GM12878 (cell line): ENCODE measurements around the gene ANKRD13B. TPM values are rescaled to one million over a fixed set of nuclear protein-coding genes. Genes with fewer than 3 reads are reported as not detected.

Experiments used
- ATAC-seq: fragments of 200-7000 bp; cut with Tn5 transposase; 3 replicates; pipeline ENCODE4 v1.9.1; 2020; ENCODE audit warnings: mild to moderate bottlenecking, moderate library complexity
- BruUV-seq: library from RNA; stranded (reverse); fragments of 400-500 nt; replicated peaks from 2 replicates; lab custom pipeline; 2021; lab: Mats Ljungman, UMichigan
- CTCF ChIA-PET: fragments of 300-600 bp; sonication (Branson Sonifier 250); formaldehyde crosslinking; extraction: SDS; loops from one replicate; lab custom pipeline; 2021; ENCODE audit warnings: inconsistent platforms; lab: Yijun Ruan, JAX
- POLR2A ChIA-PET: fragments of 350-600 bp; formaldehyde crosslinking; extraction: SDS; loops from one replicate; lab custom pipeline; 2021; ENCODE audit warnings: inconsistent platforms; lab: Charles Lee
- RAD21 ChIA-PET: fragments of 300-600 bp; sonication (Branson Sonifier 250); formaldehyde crosslinking; loops from one replicate; lab custom pipeline; 2023; ENCODE audit warnings: antibody characterized with exemption; ENCODE audit not compliant: unreplicated experiment; lab: Charles Lee
- SMC1A ChIA-PET: fragments of 300-600 bp; sonication (Branson Sonifier 250); formaldehyde crosslinking; loops from one replicate; lab custom pipeline; 2023; ENCODE audit not compliant: unreplicated experiment, uncharacterized antibody; lab: Charles Lee
- DNase-seq: peaks from one replicate; pipeline ENCODE4 v3.0.0-alpha.2; 2011; ENCODE audit warnings: low read depth, low spot score
- FAIRE-seq: peaks from 3 replicates; lab custom pipeline; 2011; peaks lifted over from hg19 to GRCh38; lab: Jason Lieb, UNC
- H2AFZ ChIP-seq: 2 replicates; pipeline ENCODE4 v1.6.0; 2011; ENCODE audit warnings: low read depth, low read length, control low read depth; ENCODE audit not compliant: control insufficient read depth
- H3K27ac ChIP-seq: 2 replicates; pipeline ENCODE4 v1.5.1; 2011; ENCODE audit warnings: control low read depth; ENCODE audit not compliant: control insufficient read depth, insufficient read depth
- H3K27me3 ChIP-seq, 2 experiments: replicated peaks in 1 of 2; 2 replicates each; pipeline versions ENCODE4 v1.6.0 to v1.6.1; 2011; ENCODE audit warnings: low read length in 1 of 2; ENCODE audit not compliant: control insufficient read depth in 2 of 2, insufficient read depth in 2 of 2
- H3K36me3 ChIP-seq, 2 experiments: 2 replicates each; pipeline ENCODE4 v1.5.1; 2011; ENCODE audit warnings: low read length in 1 of 2; ENCODE audit not compliant: control insufficient read depth in 2 of 2, insufficient read depth in 2 of 2
- H3K4me1 ChIP-seq: 2 replicates; pipeline ENCODE4 v1.6.1; 2011; ENCODE audit warnings: mild to moderate bottlenecking, low read length, moderate library complexity, mixed read lengths; ENCODE audit not compliant: control insufficient read depth, insufficient read depth
- H3K4me2 ChIP-seq: 2 replicates; pipeline ENCODE4 v1.6.0; 2011; ENCODE audit warnings: control low read depth; ENCODE audit not compliant: control insufficient read depth, insufficient read depth
- H3K4me3 ChIP-seq: fragments of 200-600 bp; sonication (generic); 2 replicates; pipeline ENCODE4 v1.5.1; 2016
- H3K79me2 ChIP-seq: 2 replicates; pipeline ENCODE4 v1.6.0; 2011; ENCODE audit warnings: low read length; ENCODE audit not compliant: control insufficient read depth, insufficient read depth
- H3K9ac ChIP-seq: 2 replicates; pipeline ENCODE4 v1.8.0; 2011; ENCODE audit warnings: low read length, control low read depth, mixed read lengths; ENCODE audit not compliant: control insufficient read depth, insufficient read depth
- H3K9me3 ChIP-seq: replicated peaks from 3 replicates; pipeline ENCODE4 v1.5.1; 2011; ENCODE audit warnings: mild to moderate bottlenecking, low read length; ENCODE audit not compliant: control insufficient read depth, insufficient read depth
- H4K20me1 ChIP-seq: 2 replicates; pipeline ENCODE4 v1.6.0; 2011; ENCODE audit not compliant: control insufficient read depth, insufficient read depth
- ATF7 ChIP-seq: fragments of 450-650 bp; IDR thresholded peaks from 2 replicates; pipeline ENCODE4 v1.6.1; 2016; ENCODE audit warnings: low read depth, mild to moderate bottlenecking
- BACH1 ChIP-seq: fragments of 450-650 bp; IDR thresholded peaks from 2 replicates; pipeline ENCODE4 v1.6.1; 2017; ENCODE audit warnings: mild to moderate bottlenecking, borderline replicate concordance
- CBFB ChIP-seq: IDR thresholded peaks from 2 replicates; pipeline ENCODE4 v1.6.1; 2016; ENCODE audit warnings: antibody characterized with exemption, low read depth
- CEBPB ChIP-seq, 2 experiments: fragments of 150-350 bp in 1 of 2; IDR thresholded peaks; 2 replicates each; pipeline ENCODE4 v1.6.1; 2012 to 2014; ENCODE audit warnings: low read depth in 2 of 2, low read length in 2 of 2, borderline replicate concordance in 1 of 2, inconsistent platforms in 1 of 2
- HCFC1 ChIP-seq: fragments of 150-350 bp; IDR thresholded peaks from 2 replicates; pipeline ENCODE4 v1.6.1; 2014; ENCODE audit warnings: low read length
- IRF3 ChIP-seq: fragments of 450-650 bp; IDR thresholded peaks from 2 replicates; pipeline ENCODE4 v1.6.1; 2014; ENCODE audit warnings: mild to moderate bottlenecking
- KAT2A ChIP-seq: conservative IDR thresholded peaks from 2 replicates; pipeline ENCODE4 v1.6.1; 2011; ENCODE audit warnings: low read depth, low read length; ENCODE audit not compliant: control insufficient read depth
- MEF2B ChIP-seq: fragments of 450-650 bp; IDR thresholded peaks from 2 replicates; pipeline ENCODE4 v1.6.1; 2018; ENCODE audit warnings: mild to moderate bottlenecking, moderate library complexity; ENCODE audit not compliant: partially characterized antibody, poor library complexity, severe bottlenecking
- MYB ChIP-seq: fragments of 150-350 bp; IDR thresholded peaks from 2 replicates; pipeline ENCODE4 v1.6.1; 2014; ENCODE audit warnings: mild to moderate bottlenecking, low read depth, low read length, borderline replicate concordance
- NBN ChIP-seq: fragments of 450-650 bp; IDR thresholded peaks from 2 replicates; pipeline ENCODE4 v1.6.1; 2016
- NRF1 ChIP-seq: conservative IDR thresholded peaks from 2 replicates; pipeline ENCODE4 v1.6.1; 2011; ENCODE audit warnings: mild to moderate bottlenecking, low read depth, low read length, improper control_type of control experiment
- PKNOX1 ChIP-seq: fragments of 450-650 bp; IDR thresholded peaks from 2 replicates; pipeline ENCODE4 v1.6.1; 2016; ENCODE audit warnings: mild to moderate bottlenecking
- SPI1 ChIP-seq: IDR thresholded peaks from 2 replicates; pipeline ENCODE4 v1.6.1; 2011; ENCODE audit warnings: low read depth, mild to moderate bottlenecking, low read length, moderate library complexity, borderline replicate concordance; ENCODE audit not compliant: insufficient read depth
- TCF3 ChIP-seq: IDR thresholded peaks from 2 replicates; pipeline ENCODE4 v1.6.1; 2012; ENCODE audit warnings: low read depth, mild to moderate bottlenecking, low read length, borderline replicate concordance; ENCODE audit not compliant: insufficient read depth
- ZBTB11 ChIP-seq: fragments of 450-650 bp; formaldehyde crosslinking; IDR thresholded peaks from 2 replicates; pipeline ENCODE4 v1.5.0; 2022; ENCODE audit warnings: mild to moderate bottlenecking, missing genetic modification characterization
- WGBS: methylation state at CpG from one replicate; pipeline ENCODE4 v1.1.6; 2016; ENCODE audit warnings: low lambda C conversion rate; ENCODE audit not compliant: insufficient replicate concordance, insufficient coverage; ENCODE audit errors: missing lambda C conversion rate; 5-methylcytosine and 5-hydroxymethylcytosine counted together
- in situ Hi-C: fragments of 300-500 bp; cut with MboI; formaldehyde crosslinking; loops from 9 replicates; pipeline ENCODE4 v1.14.3; 2018; ENCODE audit warnings: mixed read lengths
- intact Hi-C: fragments of 100-400 bp; cut with micrococcal nuclease; formaldehyde crosslinking; loops from one replicate; pipeline ENCODE4 v1.14.2; 2022; ENCODE audit not compliant: unreplicated experiment
- polyA plus RNA-seq, 11 experiments: library from polyadenylated mRNA; depleted of rRNA in 4 of 11; unstranded in 6 of 11; stranded (reverse) in 5 of 11; fragments of >200 nt; fragmentation: Nextera tagmentation in 4 of 11; fragmentation: Illumina TruSeq in 1 of 11; extraction: Ambion mirVana in 4 of 11; extraction: Trizol in 1 of 11; gene quantifications; 1 replicate in 1 of 11; 2 replicates in 10 of 11; pipeline versions ENCODE4 v1.2.1 to v1.2.3, GENCODE V29; 2011 to 2016; ENCODE audit warnings: inconsistent platforms in 2 of 11, missing spikeins in 2 of 11, low read depth in 1 of 11
- total RNA-seq, 4 experiments: library from RNA; depleted of rRNA in 3 of 4; stranded (reverse); fragments of >200 nt in 3 of 4; fragmentation: Illumina TruSeq in 1 of 4; extraction: Trizol in 1 of 4; gene quantifications; 2 replicates each; pipeline versions ENCODE4 v1.2.1 to v1.2.3, GENCODE V29; 2013 to 2021
- TF ChIP-seq, protein P1 (sequence below): IDR thresholded peaks from 2 replicates; pipeline ENCODE4 v1.6.1; 2012; ENCODE audit warnings: low read depth, low read length, improper control_type of control experiment
- TF ChIP-seq, protein P2 (sequence below): fragments of 450-650 bp; IDR thresholded peaks from 2 replicates; pipeline ENCODE4 v1.6.1; 2016; ENCODE audit warnings: mild to moderate bottlenecking

ANKRD13B gene
- total and polyA plus RNA-seq, 10 of the 15 experiments (the other 5 are each of a cell fraction or from before 2014, with no cell fraction given), result 0.18 to 15.0 (median 2.8) TPM

- Histone ChIP-seq H2AFZ (no peak overlapping the region), H3K79me2 (no peaks in the 10 kb centered on the region), H3K9me3 (no peaks in the 10 kb centered on the region), H3K9ac (no peak overlapping the region), H3K4me2 (no peak overlapping the region), H3K36me3 (no peaks in the 10 kb centered on the region), H3K27ac (no peak overlapping the region), H3K4me1 (peaks cover 26% of the 10 kb centered on the region), H3K4me3 (no peak overlapping the region), H4K20me1 (no peaks in the 10 kb centered on the region), H3K27me3 (no peaks in the 10 kb centered on the region; a peak in 1 of 4 replicates)
- WGBS, result 62% methylated on average over 9 of the region's 9 CpGs
- RAD21 ChIA-PET, result interaction anchor here (1.2 kb wide), 1 partner anchor 227 kb away, joined by 4 read pairs; no protein-coding TSS in a partner anchor
- no peak for FAIRE-seq
- DNase-seq, result no peak
- CTCF ChIA-PET, result interaction anchor here (0.8 to 1.8 kb wide), 2 partner anchors 15 to 16 kb away, joined by 3 to 7 read pairs; no protein-coding TSS in a partner anchor
- TF ChIP-seq TCF3 (no peak), KAT2A (no peak), NRF1 (no peak), CEBPB (IDR thresholded peaks at IDR 0.05; ENCODE audit: borderline replicate concordance in 1 of 2, low read depth in 2 of 2, low read length in 2 of 2) (no peak), MYB (no peak), SPI1 (no peak), PKNOX1 (no peak), HCFC1 (no peak), IRF3 (no peak), ZBTB11 (CRISPR knock-in tag) (no peak), ATF7 (no peak), BACH1 (no peak), NBN (no peak), MEF2B (no peak), CBFB (no peak)
- TF ChIP-seq, protein P1, sequence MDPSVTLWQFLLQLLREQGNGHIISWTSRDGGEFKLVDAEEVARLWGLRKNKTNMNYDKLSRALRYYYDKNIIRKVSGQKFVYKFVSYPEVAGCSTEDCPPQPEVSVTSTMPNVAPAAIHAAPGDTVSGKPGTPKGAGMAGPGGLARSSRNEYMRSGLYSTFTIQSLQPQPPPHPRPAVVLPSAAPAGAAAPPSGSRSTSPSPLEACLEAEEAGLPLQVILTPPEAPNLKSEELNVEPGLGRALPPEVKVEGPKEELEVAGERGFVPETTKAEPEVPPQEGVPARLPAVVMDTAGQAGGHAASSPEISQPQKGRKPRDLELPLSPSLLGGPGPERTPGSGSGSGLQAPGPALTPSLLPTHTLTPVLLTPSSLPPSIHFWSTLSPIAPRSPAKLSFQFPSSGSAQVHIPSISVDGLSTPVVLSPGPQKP, result no peak
- TF ChIP-seq, protein P2, sequence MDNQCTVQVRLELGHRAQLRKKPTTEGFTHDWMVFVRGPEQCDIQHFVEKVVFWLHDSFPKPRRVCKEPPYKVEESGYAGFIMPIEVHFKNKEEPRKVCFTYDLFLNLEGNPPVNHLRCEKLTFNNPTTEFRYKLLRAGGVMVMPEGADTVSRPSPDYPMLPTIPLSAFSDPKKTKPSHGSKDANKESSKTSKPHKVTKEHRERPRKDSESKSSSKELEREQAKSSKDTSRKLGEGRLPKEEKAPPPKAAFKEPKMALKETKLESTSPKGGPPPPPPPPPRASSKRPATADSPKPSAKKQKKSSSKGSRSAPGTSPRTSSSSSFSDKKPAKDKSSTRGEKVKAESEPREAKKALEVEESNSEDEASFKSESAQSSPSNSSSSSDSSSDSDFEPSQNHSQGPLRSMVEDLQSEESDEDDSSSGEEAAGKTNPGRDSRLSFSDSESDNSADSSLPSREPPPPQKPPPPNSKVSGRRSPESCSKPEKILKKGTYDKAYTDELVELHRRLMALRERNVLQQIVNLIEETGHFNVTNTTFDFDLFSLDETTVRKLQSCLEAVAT, result no peak
- no peak for ATAC-seq
- POLR2A ChIA-PET, result no interaction called here
- no TSS peak for BruUV-seq
- SMC1A ChIA-PET, result no interaction called here
- in situ Hi-C loops (no loop called here), intact Hi-C loops (loop anchor here (10.0 kb wide), 1 partner anchor 232 kb away; no protein-coding TSS in a partner anchor)
Measured at GRCh38 chr17:29596811-29597210, 3.9 kb downstream of the ANKRD13B start.
